ENCODE data around the gene SMC4. TPM values are rescaled to one million over a fixed set of nuclear protein-coding genes. Genes with fewer than 3 reads are reported as not detected.

Gene SMC4
- total RNA-seq, 1 donor from 2014 or later, result 124 TPM

DNA sequence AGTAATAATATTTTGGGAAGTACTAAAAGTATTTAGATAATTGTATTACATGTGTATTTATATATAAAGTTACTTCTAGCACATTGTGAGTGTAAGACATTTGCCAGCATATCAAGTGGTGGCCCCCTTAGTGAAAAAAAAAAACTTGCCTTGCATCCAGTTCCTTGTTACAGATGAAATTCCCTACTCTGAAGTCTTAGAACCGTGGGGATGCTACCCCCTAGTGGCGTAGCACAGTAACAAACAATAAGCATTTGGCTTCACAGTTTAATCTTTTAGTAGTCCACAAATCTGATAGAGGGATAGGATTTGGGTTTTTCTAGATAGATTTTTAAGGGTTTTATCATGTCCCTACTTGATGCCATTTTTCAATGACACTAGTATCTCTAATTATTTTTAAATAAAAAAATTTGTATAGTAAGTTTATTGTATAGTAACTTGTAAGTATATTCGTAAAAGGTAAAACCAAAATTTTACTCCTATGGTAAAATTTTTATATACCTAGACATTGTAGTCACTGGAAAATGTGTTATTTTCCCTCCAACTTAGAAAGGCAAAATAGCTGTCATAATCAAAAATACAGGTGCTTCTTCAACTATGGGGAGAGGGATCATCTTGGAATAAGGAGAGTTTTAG is 14.3 kb downstream of the SMC4 start:
- no peaks in the 10 kb centered on the region for H3K9me3 Mint-ChIP-seq
- no peak overlapping the region for H3K4me3 Mint-ChIP-seq
- TF ChIP-seq, protein P1, sequence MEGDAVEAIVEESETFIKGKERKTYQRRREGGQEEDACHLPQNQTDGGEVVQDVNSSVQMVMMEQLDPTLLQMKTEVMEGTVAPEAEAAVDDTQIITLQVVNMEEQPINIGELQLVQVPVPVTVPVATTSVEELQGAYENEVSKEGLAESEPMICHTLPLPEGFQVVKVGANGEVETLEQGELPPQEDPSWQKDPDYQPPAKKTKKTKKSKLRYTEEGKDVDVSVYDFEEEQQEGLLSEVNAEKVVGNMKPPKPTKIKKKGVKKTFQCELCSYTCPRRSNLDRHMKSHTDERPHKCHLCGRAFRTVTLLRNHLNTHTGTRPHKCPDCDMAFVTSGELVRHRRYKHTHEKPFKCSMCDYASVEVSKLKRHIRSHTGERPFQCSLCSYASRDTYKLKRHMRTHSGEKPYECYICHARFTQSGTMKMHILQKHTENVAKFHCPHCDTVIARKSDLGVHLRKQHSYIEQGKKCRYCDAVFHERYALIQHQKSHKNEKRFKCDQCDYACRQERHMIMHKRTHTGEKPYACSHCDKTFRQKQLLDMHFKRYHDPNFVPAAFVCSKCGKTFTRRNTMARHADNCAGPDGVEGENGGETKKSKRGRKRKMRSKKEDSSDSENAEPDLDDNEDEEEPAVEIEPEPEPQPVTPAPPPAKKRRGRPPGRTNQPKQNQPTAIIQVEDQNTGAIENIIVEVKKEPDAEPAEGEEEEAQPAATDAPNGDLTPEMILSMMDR (conservative IDR thresholded peaks at IDR 0.05), result peak; percentile 95
- DNase-seq (ENCODE audit: extremely low spot score, unreplicated experiment), result no peak
- no peaks in the 10 kb centered on the region for H3K27me3 Mint-ChIP-seq
- no peak overlapping the region for H3K27ac Mint-ChIP-seq
- H3K4me1 Mint-ChIP-seq (ENCODE audit: unreplicated experiment), result peaks cover 6% of the 10 kb centered on the region
- peaks cover 23% of the 10 kb centered on the region for H3K36me3 Mint-ChIP-seq

DNA sequence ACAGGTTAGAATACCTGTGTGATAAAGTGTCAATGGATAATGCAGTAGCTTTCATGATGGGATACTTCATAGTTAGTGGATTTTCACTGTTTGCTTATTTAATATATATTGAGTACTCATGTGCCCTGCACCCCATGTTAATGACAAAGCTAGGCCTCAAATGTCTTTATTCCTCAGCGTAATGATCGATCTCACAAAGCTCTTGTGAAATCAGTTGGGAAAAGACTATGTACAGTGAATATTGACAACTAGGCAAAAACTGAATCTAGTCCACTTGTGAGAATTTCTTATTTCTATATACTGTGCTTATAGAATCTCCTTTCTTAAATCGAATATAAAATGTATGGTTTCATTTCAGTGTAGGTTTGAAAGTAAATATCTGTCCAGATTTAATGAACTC is 17.9 kb downstream of the SMC4 start:
- no peaks in the 10 kb centered on the region for H3K9me3 Mint-ChIP-seq

DNA sequence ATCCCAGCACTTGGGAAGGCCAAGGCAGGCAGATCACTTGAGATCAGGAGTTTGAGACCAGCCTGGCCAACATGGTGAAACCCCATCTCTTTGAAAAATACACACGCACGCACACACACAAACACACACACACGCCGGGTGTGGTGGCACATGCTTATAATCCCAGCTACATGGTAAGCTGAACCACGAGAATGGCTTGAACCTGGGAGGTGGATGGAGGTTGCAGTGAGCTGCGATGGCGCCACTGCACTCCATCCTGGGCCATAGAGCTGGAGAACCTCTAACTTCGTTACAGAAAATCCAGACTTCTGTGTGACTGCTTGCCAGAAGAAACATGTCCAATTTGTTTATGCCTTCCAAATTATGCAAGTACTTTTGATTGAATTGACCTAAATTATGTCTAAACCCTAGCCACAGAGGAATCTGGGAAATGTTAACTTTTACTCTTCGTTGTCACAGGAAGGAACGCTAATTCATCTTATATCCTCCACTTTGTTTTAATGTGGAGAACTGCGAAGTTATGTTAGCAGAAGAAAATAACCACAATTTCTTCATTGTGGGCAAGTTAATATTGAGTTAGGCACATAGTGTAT is 28.5 kb downstream of the SMC4 start:
- Mint-ChIP-seq H3K4me3 (no peak overlapping the region), H3K27me3 (no peaks in the 10 kb centered on the region), H3K4me1 (ENCODE audit: unreplicated experiment) (no peaks in the 10 kb centered on the region), H3K9me3 (no peaks in the 10 kb centered on the region), H3K27ac (no peak overlapping the region), H3K36me3 (peaks cover 22% of the 10 kb centered on the region)
- TF ChIP-seq, protein P1 (conservative IDR thresholded peaks at IDR 0.05), result no peak
- no peak for DNase-seq (ENCODE audit: extremely low spot score, unreplicated experiment)

More for the DNA sequence above, 17.9 kb downstream of the SMC4 start:
- H3K27me3 Mint-ChIP-seq, result no peaks in the 10 kb centered on the region
- no peak overlapping the region for H3K4me3 Mint-ChIP-seq
- DNase-seq (ENCODE audit: extremely low spot score, unreplicated experiment), result no peak
- H3K4me1 Mint-ChIP-seq (ENCODE audit: unreplicated experiment), result peaks cover 6% of the 10 kb centered on the region
- TF ChIP-seq, protein P1 (conservative IDR thresholded peaks at IDR 0.05), result no peak
- H3K36me3 Mint-ChIP-seq, result peaks cover 31% of the 10 kb centered on the region
- no peak overlapping the region for H3K27ac Mint-ChIP-seq

DNA sequence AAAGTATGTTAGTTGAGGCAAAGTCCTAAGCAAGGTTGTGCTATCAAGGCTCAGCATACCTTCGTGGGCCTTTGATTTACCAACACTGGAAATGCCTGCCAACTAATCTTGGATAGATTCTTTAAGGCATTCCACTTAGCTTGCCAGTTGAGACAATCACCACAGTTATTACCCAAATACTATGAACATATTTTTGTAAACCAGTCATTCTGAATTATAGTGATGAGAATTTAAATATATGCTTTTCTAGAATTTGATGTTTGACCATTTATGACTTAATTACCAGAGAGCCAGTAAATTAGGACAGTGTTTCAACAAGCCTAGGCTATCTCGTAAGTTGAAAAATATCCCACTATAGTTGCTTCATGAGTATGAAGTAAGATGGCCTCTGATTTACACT is 34.6 kb downstream of the SMC4 start:
- no peak overlapping the region for H3K4me3 Mint-ChIP-seq
- no peak for DNase-seq (ENCODE audit: extremely low spot score, unreplicated experiment)
- H3K36me3 Mint-ChIP-seq, result peaks cover 32% of the 10 kb centered on the region
- peaks cover 7% of the 10 kb centered on the region for H3K4me1 Mint-ChIP-seq (ENCODE audit: unreplicated experiment)
- H3K27me3 Mint-ChIP-seq, result no peaks in the 10 kb centered on the region
- H3K27ac Mint-ChIP-seq, result no peak overlapping the region
- TF ChIP-seq, protein P1 (conservative IDR thresholded peaks at IDR 0.05), result no peak
- no peaks in the 10 kb centered on the region for H3K9me3 Mint-ChIP-seq

DNA sequence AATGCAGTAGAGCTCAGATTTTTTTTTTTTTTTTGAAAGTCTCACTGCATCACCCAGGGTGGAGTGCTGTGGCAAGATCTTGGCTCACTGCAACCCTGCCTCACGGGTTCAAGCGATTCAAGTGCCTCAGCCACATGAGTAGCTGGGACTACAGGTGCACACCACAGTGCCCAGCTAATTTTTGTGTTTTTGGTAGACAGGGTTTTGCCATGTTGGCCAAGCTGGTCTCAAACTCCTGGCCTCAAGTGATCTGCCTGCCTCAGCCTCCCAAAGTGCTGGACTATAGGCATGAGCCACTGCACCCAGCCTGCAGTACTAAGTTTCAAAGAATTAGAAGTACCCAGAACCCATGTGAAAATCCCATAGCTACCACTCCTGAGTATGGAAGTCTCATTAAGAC is 35.6 kb downstream of the SMC4 start:
- H3K4me3 Mint-ChIP-seq, result no peak overlapping the region
- H3K9me3 Mint-ChIP-seq, result no peaks in the 10 kb centered on the region
- TF ChIP-seq, protein P1 (conservative IDR thresholded peaks at IDR 0.05), result no peak
- no peak overlapping the region for H3K27ac Mint-ChIP-seq
- peaks cover 38% of the 10 kb centered on the region for H3K36me3 Mint-ChIP-seq
- no peak for DNase-seq (ENCODE audit: extremely low spot score, unreplicated experiment)
- H3K4me1 Mint-ChIP-seq (ENCODE audit: unreplicated experiment), result peaks cover 12% of the 10 kb centered on the region
- H3K27me3 Mint-ChIP-seq, result no peaks in the 10 kb centered on the region
